Large intestine (tissue), 3 donors: ENCODE data around the gene USP28. TPM values are rescaled to one million over a fixed set of nuclear protein-coding genes. Genes with fewer than 3 reads are reported as not detected.
"Not testable (repeated sequence)": the region's sequence is repeated elsewhere in the genome, so short reads cannot be mapped to it uniquely, and the experiment has no call there.

ENCODE experiments used
- DNase-seq, 2 donors: peaks; one replicate each; pipeline versions ENCODE4 v3.0.0 to v3.0.0-alpha.2; 2013
- H3K27ac ChIP-seq: one replicate; pipeline ENCODE4 v1.5.1; 2013; ENCODE audit warnings: low read length
- H3K27me3 ChIP-seq: 2 replicates; pipeline ENCODE4 v1.6.1; 2013; ENCODE audit warnings: low read length; ENCODE audit not compliant: control insufficient read depth, insufficient read depth
- H3K36me3 ChIP-seq: 2 replicates; pipeline ENCODE4 v1.6.1; 2013; ENCODE audit warnings: low read length; ENCODE audit not compliant: control insufficient read depth, insufficient read depth
- H3K4me1 ChIP-seq: one replicate; pipeline ENCODE4 v1.6.1; 2013; ENCODE audit warnings: low read length; ENCODE audit not compliant: control insufficient read depth, insufficient read depth
- H3K4me3 ChIP-seq: one replicate; pipeline ENCODE4 v1.5.1; 2013; ENCODE audit warnings: low read length
- H3K9me3 ChIP-seq: one replicate; pipeline ENCODE4 v1.6.1; 2013; ENCODE audit warnings: mild to moderate bottlenecking, low read depth, low read length, moderate library complexity; ENCODE audit not compliant: control insufficient read depth
- WGBS: methylation state at CpG from one replicate; pipeline ENCODE4 v1.1.5; 2013; ENCODE audit warnings: low lambda C conversion rate; ENCODE audit not compliant: insufficient coverage; 5-methylcytosine and 5-hydroxymethylcytosine counted together
- polyA plus RNA-seq: library from polyadenylated mRNA; unstranded; fragments of 120-200 nt; gene quantifications from one replicate; pipeline ENCODE4 v1.2.1, GENCODE V29; 2013

Gene USP28
- polyA plus RNA-seq, 1 donor, result 35.6 TPM

DNA sequence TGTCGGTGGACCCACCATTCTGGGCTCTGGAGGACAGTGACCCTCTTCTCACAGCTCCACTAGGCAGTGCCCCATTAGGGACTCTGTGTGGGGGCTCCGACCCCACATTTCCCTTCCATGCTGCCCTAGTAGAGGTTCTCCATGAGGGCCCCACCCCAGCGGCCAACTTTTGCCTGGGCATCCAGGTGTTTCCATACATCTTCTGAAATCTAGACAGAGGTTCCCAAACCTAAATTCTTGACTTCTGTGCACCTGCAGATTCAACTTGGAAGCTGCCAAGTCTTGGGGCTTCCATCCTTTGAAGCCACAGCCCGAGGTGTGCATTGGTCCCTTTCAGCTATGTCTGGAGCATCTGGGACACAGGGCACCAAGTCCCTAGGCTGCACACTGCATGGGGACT, 4.1 kb upstream of the USP28 start:
- H3K4me3 ChIP-seq, H3K4me1 ChIP-seq, H3K27me3 ChIP-seq, H3K27ac ChIP-seq, DNase-seq, H3K9me3 ChIP-seq, H3K36me3 ChIP-seq: not testable (repeated sequence)
- WGBS, result no CpG with 5 or more reads among the region's 4 CpGs

DNA sequence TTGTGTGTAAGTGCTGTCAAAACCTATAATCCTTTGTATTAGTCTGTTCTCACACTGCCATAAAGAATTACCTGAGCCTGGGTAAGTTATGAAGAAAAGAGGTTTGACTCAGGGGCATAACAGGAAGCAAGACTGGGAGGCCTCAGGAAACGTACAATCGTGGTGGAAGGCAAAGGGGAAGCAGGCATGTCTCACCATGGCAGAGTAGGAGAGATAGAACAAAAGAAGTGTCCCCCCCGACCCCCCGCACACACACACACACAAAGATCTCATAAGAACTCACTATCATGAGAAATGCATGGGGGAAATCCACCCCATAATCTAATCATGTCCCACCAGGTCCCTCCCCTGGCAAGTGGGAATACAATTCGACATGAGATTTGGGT, 2.3 kb upstream of the USP28 start:
- DNase-seq, result no peak
- H3K36me3 ChIP-seq, result no peaks in the 10 kb centered on the region
- H3K4me3 ChIP-seq, result no peak overlapping the region
- no peaks in the 10 kb centered on the region for H3K27me3 ChIP-seq
- H3K27ac ChIP-seq, result no peak overlapping the region
- WGBS, result 94% methylated on average over 3 of the region's 5 CpGs
- H3K4me1 ChIP-seq, result no peaks in the 10 kb centered on the region
- H3K9me3 ChIP-seq, result no peaks in the 10 kb centered on the region

DNA sequence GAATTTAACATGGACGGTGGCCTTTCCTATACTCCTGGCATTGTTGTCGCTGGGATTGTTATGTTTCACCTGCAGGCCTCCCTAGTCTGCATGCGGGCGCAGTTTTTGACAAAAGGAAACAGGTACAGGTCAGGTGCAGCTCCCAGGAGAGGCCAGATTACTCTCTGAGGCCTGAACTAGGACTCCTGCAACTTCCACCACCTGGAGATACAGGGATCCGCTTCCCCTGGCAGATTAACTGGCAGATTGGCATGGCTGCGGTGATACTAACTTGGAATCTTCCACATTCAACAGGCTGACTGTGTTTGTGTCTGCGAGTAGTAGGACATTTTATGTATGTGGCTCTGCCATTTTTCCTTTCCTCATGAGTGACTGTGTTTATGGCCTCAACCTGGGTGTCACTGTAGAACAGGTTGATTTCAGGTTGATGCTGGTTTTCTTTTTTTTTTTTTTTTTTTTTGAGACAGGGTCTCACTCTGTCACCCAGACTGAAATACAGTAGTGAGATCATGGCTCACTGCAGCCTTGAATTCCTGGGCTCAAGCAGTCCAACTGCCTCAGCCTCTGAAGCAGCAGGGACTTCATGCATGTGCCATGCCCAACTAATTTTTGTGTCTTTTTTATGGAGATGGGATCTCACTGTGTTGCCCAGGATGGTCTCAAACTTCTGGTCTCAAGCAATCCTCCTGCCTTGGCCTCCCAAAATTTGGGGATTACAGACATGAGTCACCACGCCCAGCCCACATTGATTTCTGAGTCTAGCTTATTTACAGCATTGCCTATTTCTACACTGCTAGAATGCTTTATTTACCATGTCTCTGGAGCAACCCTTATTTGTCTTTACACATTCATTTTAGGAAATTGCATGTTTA, 1.7 kb upstream of the USP28 start:
- Histone ChIP-seq H3K4me1 (no peaks in the 10 kb centered on the region), H3K9me3 (no peaks in the 10 kb centered on the region), H3K27me3 (no peaks in the 10 kb centered on the region), H3K36me3 (no peaks in the 10 kb centered on the region), H3K4me3 (no peak overlapping the region), H3K27ac (no peak overlapping the region)
- DNase-seq, result no peak
- no CpG with 5 or more reads among the region's 8 CpGs for WGBS

DNA sequence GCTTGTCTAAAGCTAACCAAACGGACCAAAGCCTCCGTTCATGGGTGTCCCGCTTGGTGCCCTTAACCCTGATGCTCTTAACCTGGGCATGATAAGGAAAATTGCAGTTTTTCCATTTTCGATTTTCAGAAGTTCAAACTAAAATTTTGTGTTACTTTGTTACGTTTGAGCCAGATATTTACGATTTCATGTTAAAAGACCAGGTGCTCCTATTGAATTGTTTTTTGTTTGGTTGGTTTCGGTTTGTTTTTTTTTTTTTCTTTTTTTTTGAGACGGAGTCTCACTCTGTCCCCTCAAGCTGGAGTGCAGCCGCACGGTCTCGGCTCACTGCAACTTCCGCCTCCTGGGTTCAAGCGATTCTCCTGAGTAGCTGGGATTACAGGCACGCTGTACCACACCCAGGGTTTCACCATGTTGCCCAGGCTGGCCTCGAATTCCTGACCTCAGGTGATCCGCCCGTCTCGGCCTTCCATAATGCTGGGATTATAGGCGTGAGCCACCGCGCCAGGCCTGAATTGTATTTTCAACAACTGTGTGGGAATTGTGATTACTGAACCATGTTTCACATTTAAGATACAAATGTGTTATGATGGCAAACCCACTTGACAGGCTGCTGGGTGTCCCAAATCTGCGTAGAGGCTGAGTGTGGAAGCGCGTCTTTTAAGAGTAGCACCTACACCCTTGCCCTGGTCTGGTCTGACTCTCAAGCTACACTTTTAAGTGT, 864 bp upstream of the USP28 start:
- H3K27ac ChIP-seq, result peak overlapping the region; percentile 69
- DNase-seq, result no peak
- H3K36me3 ChIP-seq, result no peaks in the 10 kb centered on the region
- no peaks in the 10 kb centered on the region for H3K9me3 ChIP-seq
- H3K4me1 ChIP-seq, result no peaks in the 10 kb centered on the region
- no peaks in the 10 kb centered on the region for H3K27me3 ChIP-seq
- WGBS, result 78% methylated on average over 5 of the region's 24 CpGs
- H3K4me3 ChIP-seq, result peak overlapping the region; percentile 51

DNA sequence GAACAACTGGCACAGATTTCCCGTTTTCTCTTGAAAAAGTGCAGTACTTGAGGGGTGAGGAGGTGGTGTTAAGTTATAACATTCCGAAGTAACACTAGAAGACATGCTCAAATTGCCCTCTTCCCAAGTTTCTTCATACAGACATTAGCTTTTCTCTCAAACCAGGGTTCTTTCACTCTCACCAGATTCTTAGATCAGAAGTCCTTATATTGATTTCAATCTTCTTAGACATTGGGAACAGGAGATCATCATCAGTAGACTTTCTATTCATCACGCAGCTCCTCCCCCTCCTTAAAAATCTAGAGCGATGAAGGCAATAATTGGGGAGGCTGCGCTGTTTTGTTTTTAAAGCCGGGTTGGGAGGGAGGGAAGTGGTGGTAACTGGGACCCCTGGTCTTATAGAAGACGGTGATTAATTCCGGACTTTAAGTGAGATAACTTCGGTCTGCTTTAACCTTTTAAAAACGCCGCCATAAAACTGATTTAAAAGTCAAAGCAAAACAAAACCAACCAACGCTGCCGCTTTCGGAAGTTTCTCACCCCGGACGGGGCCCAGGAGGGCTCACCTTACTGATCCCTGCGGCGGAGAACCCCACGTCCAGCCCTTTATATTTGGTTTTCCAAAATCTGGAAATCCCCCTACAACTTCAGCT, 665 bp downstream of the USP28 start:
- peak overlapping the region; percentile 24 for H3K27ac ChIP-seq
- no peaks in the 10 kb centered on the region for H3K36me3 ChIP-seq
- 0% methylated on average over 5 of the region's 19 CpGs for WGBS
- peak overlapping the region; percentile 73 for H3K4me3 ChIP-seq
- no peaks in the 10 kb centered on the region for H3K9me3 ChIP-seq
- DNase-seq, result peak in 1 of 2 donors; percentile 36
- H3K4me1 ChIP-seq, result no peaks in the 10 kb centered on the region
- no peaks in the 10 kb centered on the region for H3K27me3 ChIP-seq

DNA sequence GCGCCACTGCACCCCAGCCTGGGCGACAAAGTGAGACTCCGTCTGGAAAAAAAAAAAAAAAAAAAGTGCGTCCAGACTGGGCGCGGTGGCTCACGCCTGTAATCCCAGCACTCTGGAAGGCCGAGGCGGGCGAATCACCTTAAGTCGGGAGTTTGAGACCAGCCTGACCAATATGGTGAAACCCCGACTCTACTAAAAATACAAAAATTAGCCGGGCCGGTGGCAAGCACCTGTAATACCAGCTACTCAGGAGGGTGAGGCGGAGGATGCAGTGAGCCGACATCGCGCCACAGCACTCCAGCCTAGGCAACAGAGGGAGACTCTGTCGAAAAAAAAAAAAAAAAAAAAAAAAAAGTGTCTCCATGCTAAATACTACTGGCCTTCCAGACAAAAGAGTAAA, 1.3 kb downstream of the USP28 start:
- Histone ChIP-seq H3K4me1 (no peaks in the 10 kb centered on the region), H3K4me3 (no peak overlapping the region), H3K36me3 (no peaks in the 10 kb centered on the region), H3K27me3 (no peaks in the 10 kb centered on the region), H3K27ac (no peak overlapping the region), H3K9me3 (no peaks in the 10 kb centered on the region)
- DNase-seq, result no peak
- 100% methylated on average over 3 of the region's 19 CpGs for WGBS

DNA sequence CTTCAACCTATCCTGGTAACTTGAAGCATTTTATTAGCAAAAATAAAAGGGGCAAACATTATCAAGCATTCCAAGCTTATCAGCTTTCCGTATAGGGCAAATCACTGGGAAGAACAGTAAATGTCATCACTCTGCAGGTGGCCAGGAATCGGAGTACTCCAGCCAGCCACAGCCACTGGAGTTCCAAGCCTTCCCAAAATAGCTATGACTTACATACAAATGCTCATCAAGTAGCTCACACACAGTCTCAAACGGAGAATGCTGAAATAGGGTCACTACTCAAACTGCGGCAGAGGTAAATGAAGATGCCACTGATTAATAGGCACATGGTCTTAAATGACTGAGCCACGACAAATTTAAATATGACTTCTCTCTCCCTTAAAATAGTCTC, 2.1 kb downstream of the USP28 start:
- H3K36me3 ChIP-seq, result no peaks in the 10 kb centered on the region
- H3K27me3 ChIP-seq, result no peaks in the 10 kb centered on the region
- H3K27ac ChIP-seq, result no peak overlapping the region
- DNase-seq, result no peak
- H3K4me3 ChIP-seq, result no peak overlapping the region
- H3K4me1 ChIP-seq, result no peaks in the 10 kb centered on the region
- H3K9me3 ChIP-seq, result no peaks in the 10 kb centered on the region
- no CpG with 5 or more reads among the region's 5 CpGs for whole genome bisulfite sequencing

DNA sequence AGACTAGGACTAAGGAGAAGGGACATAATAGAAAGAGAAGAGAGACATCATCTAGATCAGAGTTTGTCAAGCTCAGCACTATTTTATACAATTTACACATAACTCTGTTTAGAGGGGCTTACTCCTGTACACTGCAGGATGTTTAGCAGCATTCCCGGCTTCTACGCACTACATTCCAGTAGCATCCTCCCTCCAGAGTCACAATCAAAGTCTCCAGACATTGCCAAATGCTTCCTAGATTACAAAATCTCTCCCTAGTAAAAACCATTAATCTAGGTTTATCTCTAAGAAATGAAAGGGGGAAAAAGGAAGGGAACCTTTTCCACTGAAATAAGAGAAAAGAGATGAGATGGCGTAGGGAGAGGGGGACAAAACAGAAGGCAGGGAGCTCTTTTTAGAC, 4.0 kb downstream of the USP28 start:
- H3K9me3 ChIP-seq, result no peaks in the 10 kb centered on the region
- DNase-seq, result no peak
- H3K36me3 ChIP-seq, result no peaks in the 10 kb centered on the region
- H3K4me1 ChIP-seq, result no peaks in the 10 kb centered on the region
- no peak overlapping the region for H3K4me3 ChIP-seq
- WGBS, result no CpG with 5 or more reads among the region's 3 CpGs
- no peaks in the 10 kb centered on the region for H3K27me3 ChIP-seq
- no peak overlapping the region for H3K27ac ChIP-seq

DNA sequence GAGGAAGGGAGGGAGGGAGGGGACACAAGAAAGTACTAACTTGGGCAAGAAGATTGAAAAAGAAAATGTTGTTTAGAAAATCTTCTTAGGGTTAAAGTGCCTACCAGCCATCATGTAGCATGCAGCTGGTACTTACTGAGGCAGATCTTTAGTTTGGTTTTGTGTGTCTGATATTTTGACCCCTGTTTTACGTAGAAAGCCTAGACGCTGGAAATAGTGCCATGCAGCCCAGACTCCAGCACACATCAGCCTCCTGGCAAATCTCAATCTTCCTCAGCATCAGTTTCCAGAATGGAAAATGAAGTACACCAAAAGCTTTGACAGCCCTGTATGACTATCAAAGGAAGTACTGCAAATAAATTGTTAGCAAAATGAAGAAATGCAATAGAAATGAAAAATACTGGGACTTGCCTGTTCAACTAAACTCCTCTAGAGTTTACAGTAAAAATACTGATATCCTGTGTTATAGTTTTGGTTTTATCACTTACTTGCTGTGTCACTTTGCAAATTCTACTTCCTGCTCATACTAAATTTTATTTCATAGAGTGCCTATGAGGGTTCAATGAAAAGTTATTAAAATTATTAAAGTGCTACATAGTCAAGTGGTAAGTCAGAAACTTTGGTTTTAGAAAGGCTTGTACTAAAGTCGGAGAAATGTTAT, 7.4 kb downstream of the USP28 start:
- 100% methylated on average over 1 of the region's 3 CpGs for WGBS
- no peaks in the 10 kb centered on the region for H3K27me3 ChIP-seq
- H3K27ac ChIP-seq, result no peak overlapping the region
- DNase-seq, result no peak
- no peaks in the 10 kb centered on the region for H3K4me1 ChIP-seq
- H3K9me3 ChIP-seq, result no peaks in the 10 kb centered on the region
- no peak overlapping the region for H3K4me3 ChIP-seq
- no peaks in the 10 kb centered on the region for H3K36me3 ChIP-seq

DNA sequence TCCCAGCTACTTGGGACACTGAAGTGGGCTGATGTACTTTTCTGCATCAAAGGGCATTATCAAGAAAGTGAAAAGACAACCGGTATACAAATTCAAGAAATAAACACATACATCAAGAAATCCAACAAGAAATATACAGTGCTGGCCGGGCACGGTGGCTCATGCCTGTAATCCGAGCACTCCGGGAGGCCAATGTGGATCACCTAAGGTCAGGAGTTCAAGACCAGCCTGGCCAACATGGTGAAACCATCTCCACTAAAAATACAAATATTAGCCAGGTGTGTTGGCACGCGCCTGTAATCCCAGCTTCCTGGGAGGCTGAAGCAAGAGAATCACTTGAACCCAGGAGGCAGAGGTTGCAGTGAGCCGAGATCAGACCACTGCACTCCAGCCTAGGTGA, 9.5 kb downstream of the USP28 start:
- Histone ChIP-seq H3K27me3 (no peaks in the 10 kb centered on the region), H3K27ac (no peak overlapping the region), H3K9me3 (no peaks in the 10 kb centered on the region), H3K36me3 (no peaks in the 10 kb centered on the region), H3K4me1 (no peaks in the 10 kb centered on the region), H3K4me3 (no peak overlapping the region)
- DNase-seq, result no peak
- WGBS, result 100% methylated on average over 1 of the region's 8 CpGs
